T-helper 9 cell (primary cell): Measurements from ENCODE around the gene MALT1.
A peak's percentile ranks its signal among the peaks of the same experiment; 100 is the strongest.
"Not testable (repeated sequence)": the region's sequence is repeated elsewhere in the genome, so short reads cannot be mapped to it uniquely, and the experiment has no call there.

ENCODE experiments used
- DNase-seq: peaks from one replicate; pipeline ENCODE4 v3.0.0-alpha.2; 2020
- total RNA-seq, 2 donors: gene quantifications; one replicate each; lab custom pipeline; 2026; lab: John Stamatoyannopoulos, UW

The MALT1 gene
- 232 to 247 reads per million in 2 donors for total RNA-seq

GRCh38 chr18:58671111-58671631 is at the start of gene MALT1:
Gene MALT1 (plus strand): TSS chr18:58671465. CDS start chr18:58671644, 179 bp downstream.
- peak; percentile 96 for DNase-seq

GRCh38 chr18:58624011-58624410 is 47.3 kb upstream of the MALT1 start:
- DNase-seq, result no peak

- DNase-seq, result no peak
Observed at GRCh38 chr18:58625839-58626238, 45.4 kb upstream of the MALT1 start.

- DNase-seq, result no peak
Observed at GRCh38 chr18:58630071-58630470, 41.2 kb upstream of the MALT1 start.

GRCh38 chr18:58631301-58631700 is 40.0 kb upstream of the MALT1 start:
- no peak for DNase-seq

GRCh38 chr18:58632552-58632951 is 38.7 kb upstream of the MALT1 start:
- DNase-seq, result no peak

GRCh38 chr18:58633874-58634273 is 37.4 kb upstream of the MALT1 start:
- no peak for DNase-seq

- DNase-seq, result no peak
Observed at GRCh38 chr18:58635891-58636290, 35.4 kb upstream of the MALT1 start.

- DNase-seq, result no peak
Observed at GRCh38 chr18:58637197-58637596, 34.1 kb upstream of the MALT1 start.

GRCh38 chr18:58637946-58638345 is 33.3 kb upstream of the MALT1 start:
- no peak for DNase-seq

GRCh38 chr18:58638441-58638840 is 32.8 kb upstream of the MALT1 start:
- no peak for DNase-seq

GRCh38 chr18:58639237-58639636 is 32.0 kb upstream of the MALT1 start:
- DNase-seq, result no peak

GRCh38 chr18:58639751-58640427 is 31.4 kb upstream of the MALT1 start:
- no peak for DNase-seq

- DNase-seq, result no peak
Observed at GRCh38 chr18:58640428-58640805, 30.8 kb upstream of the MALT1 start.

GRCh38 chr18:58640891-58641610 is 30.2 kb upstream of the MALT1 start:
- DNase-seq, result no peak

GRCh38 chr18:58643557-58643956 is 27.7 kb upstream of the MALT1 start:
- DNase-seq, result not testable (repeated sequence)

- no peak for DNase-seq
Observed at GRCh38 chr18:58645398-58645797, 25.9 kb upstream of the MALT1 start.

- DNase-seq, result no peak
Observed at GRCh38 chr18:58646334-58646862, 24.9 kb upstream of the MALT1 start.

- no peak for DNase-seq
Observed at GRCh38 chr18:58649966-58650816, 21.1 kb upstream of the MALT1 start.

- not testable (repeated sequence) for DNase-seq
Observed at GRCh38 chr18:58650830-58651229, 20.4 kb upstream of the MALT1 start.

- DNase-seq, result not testable (repeated sequence)
Observed at GRCh38 chr18:58653144-58653722, 18.0 kb upstream of the MALT1 start.

GRCh38 chr18:58653814-58654509 is 17.3 kb upstream of the MALT1 start:
- no peak for DNase-seq
